ENCODE results near the gene RSAD2.
"Not testable (repeated sequence)": the region's sequence is repeated elsewhere in the genome, so short reads cannot be mapped to it uniquely, and the experiment has no call there.

RSAD2 gene

GRCh38 chr2:6845903-6846302 is 31.7 kb upstream of the RSAD2 start:
- no peaks in the 10 kb centered on the region for H3K4me1 ChIP-seq (ENCODE audit: control insufficient read depth, insufficient read depth, low read length, poor library complexity, severe bottlenecking)
- no peak overlapping the region for H3K4me3 ChIP-seq (ENCODE audit: extremely low read depth, insufficient read depth, low read length, poor library complexity, severe bottlenecking)
- no peak overlapping the region for H3K27ac ChIP-seq (ENCODE audit: low read depth, low read length, severe bottlenecking)
- H3K9me3 ChIP-seq (ENCODE audit: control insufficient read depth, low read length), result peaks cover 49% of the 10 kb centered on the region
- WGBS, 2 experiments (ENCODE audit: insufficient coverage in 2 of 2), result 86 to 100% methylated on average over 1 of the region's 2 CpGs
- no peaks in the 10 kb centered on the region for H3K36me3 ChIP-seq (ENCODE audit: control insufficient read depth, insufficient read depth, low read length)

- no CpG with 5 or more reads among the region's 1 CpG for WGBS, 2 experiments (ENCODE audit: insufficient coverage in 2 of 2)
- H3K4me3 ChIP-seq (ENCODE audit: extremely low read depth, insufficient read depth, low read length, poor library complexity, severe bottlenecking), result no peak overlapping the region
- no peaks in the 10 kb centered on the region for H3K36me3 ChIP-seq (ENCODE audit: control insufficient read depth, insufficient read depth, low read length)
- H3K9me3 ChIP-seq (ENCODE audit: control insufficient read depth, low read length), result peaks cover 49% of the 10 kb centered on the region
- no peak overlapping the region for H3K27ac ChIP-seq (ENCODE audit: low read depth, low read length, severe bottlenecking)
- no peaks in the 10 kb centered on the region for H3K4me1 ChIP-seq (ENCODE audit: control insufficient read depth, insufficient read depth, low read length, poor library complexity, severe bottlenecking)
These were observed 31.0 kb upstream of the RSAD2 start for GRCh38 chr2:6846540-6846939.

- WGBS, 2 experiments (ENCODE audit: insufficient coverage in 2 of 2), result 89 to 98% methylated on average over 4 of the region's 6 CpGs
- Histone ChIP-seq H3K36me3 (ENCODE audit: control insufficient read depth, insufficient read depth, low read length) (no peaks in the 10 kb centered on the region), H3K9me3 (ENCODE audit: control insufficient read depth, low read length) (peaks cover 49% of the 10 kb centered on the region), H3K27ac (ENCODE audit: low read depth, low read length, severe bottlenecking) (no peak overlapping the region), H3K4me3 (ENCODE audit: extremely low read depth, insufficient read depth, low read length, poor library complexity, severe bottlenecking) (no peak overlapping the region), H3K4me1 (ENCODE audit: control insufficient read depth, insufficient read depth, low read length, poor library complexity, severe bottlenecking) (no peaks in the 10 kb centered on the region)
These were observed 30.5 kb upstream of the RSAD2 start for GRCh38 chr2:6846967-6847681.

- Histone ChIP-seq H3K4me1 (ENCODE audit: control insufficient read depth, insufficient read depth, low read length, poor library complexity, severe bottlenecking) (no peaks in the 10 kb centered on the region), H3K27ac (ENCODE audit: low read depth, low read length, severe bottlenecking) (no peak overlapping the region), H3K36me3 (ENCODE audit: control insufficient read depth, insufficient read depth, low read length) (no peaks in the 10 kb centered on the region), H3K4me3 (ENCODE audit: extremely low read depth, insufficient read depth, low read length, poor library complexity, severe bottlenecking) (no peak overlapping the region), H3K9me3 (ENCODE audit: control insufficient read depth, low read length) (peaks cover 7% of the 10 kb centered on the region)
- WGBS, 2 experiments (ENCODE audit: insufficient coverage in 2 of 2), result no CpG with 5 or more reads among the region's 2 CpGs
These were observed 25.4 kb upstream of the RSAD2 start for GRCh38 chr2:6852195-6852594.

GRCh38 chr2:6854416-6854815 is 23.2 kb upstream of the RSAD2 start:
- Histone ChIP-seq H3K9me3 (ENCODE audit: control insufficient read depth, low read length) (peaks cover 11% of the 10 kb centered on the region), H3K4me1 (ENCODE audit: control insufficient read depth, insufficient read depth, low read length, poor library complexity, severe bottlenecking) (no peaks in the 10 kb centered on the region), H3K27ac (ENCODE audit: low read depth, low read length, severe bottlenecking) (no peak overlapping the region), H3K36me3 (ENCODE audit: control insufficient read depth, insufficient read depth, low read length) (no peaks in the 10 kb centered on the region), H3K4me3 (ENCODE audit: extremely low read depth, insufficient read depth, low read length, poor library complexity, severe bottlenecking) (no peak overlapping the region)
- WGBS, 2 experiments (ENCODE audit: insufficient coverage in 2 of 2), result 65 to 100% methylated on average over 1 to 2 of the region's 2 CpGs

GRCh38 chr2:6855860-6856547 is 21.6 kb upstream of the RSAD2 start:
- peaks cover 12% of the 10 kb centered on the region for H3K9me3 ChIP-seq (ENCODE audit: control insufficient read depth, low read length)
- no peaks in the 10 kb centered on the region for H3K4me1 ChIP-seq (ENCODE audit: control insufficient read depth, insufficient read depth, low read length, poor library complexity, severe bottlenecking)
- H3K36me3 ChIP-seq (ENCODE audit: control insufficient read depth, insufficient read depth, low read length), result no peaks in the 10 kb centered on the region
- H3K4me3 ChIP-seq (ENCODE audit: extremely low read depth, insufficient read depth, low read length, poor library complexity, severe bottlenecking), result no peak overlapping the region
- no peak overlapping the region for H3K27ac ChIP-seq (ENCODE audit: low read depth, low read length, severe bottlenecking)

- Histone ChIP-seq H3K4me3 (ENCODE audit: extremely low read depth, insufficient read depth, low read length, poor library complexity, severe bottlenecking) (no peak overlapping the region), H3K9me3 (ENCODE audit: control insufficient read depth, low read length) (peaks cover 12% of the 10 kb centered on the region), H3K36me3 (ENCODE audit: control insufficient read depth, insufficient read depth, low read length) (no peaks in the 10 kb centered on the region), H3K27ac (ENCODE audit: low read depth, low read length, severe bottlenecking) (no peak overlapping the region), H3K4me1 (ENCODE audit: control insufficient read depth, insufficient read depth, low read length, poor library complexity, severe bottlenecking) (no peaks in the 10 kb centered on the region)
- no CpG with 5 or more reads among the region's 1 CpG for WGBS, 2 experiments (ENCODE audit: insufficient coverage in 2 of 2)
These were observed 21.0 kb upstream of the RSAD2 start for GRCh38 chr2:6856548-6856920.

GRCh38 chr2:6858466-6859027 is 19.0 kb upstream of the RSAD2 start:
- peaks cover 12% of the 10 kb centered on the region for H3K9me3 ChIP-seq (ENCODE audit: control insufficient read depth, low read length)
- H3K4me3 ChIP-seq (ENCODE audit: extremely low read depth, insufficient read depth, low read length, poor library complexity, severe bottlenecking); H3K27ac ChIP-seq (ENCODE audit: low read depth, low read length, severe bottlenecking); H3K36me3 ChIP-seq (ENCODE audit: control insufficient read depth, insufficient read depth, low read length); H3K4me1 ChIP-seq (ENCODE audit: control insufficient read depth, insufficient read depth, low read length, poor library complexity, severe bottlenecking): not testable (repeated sequence)
- WGBS, 2 experiments (ENCODE audit: insufficient coverage in 2 of 2), result 77 to 83% methylated on average over 4 of the region's 4 CpGs

- Histone ChIP-seq H3K36me3 (ENCODE audit: control insufficient read depth, insufficient read depth, low read length) (no peaks in the 10 kb centered on the region), H3K9me3 (ENCODE audit: control insufficient read depth, low read length) (peaks cover 12% of the 10 kb centered on the region), H3K4me1 (ENCODE audit: control insufficient read depth, insufficient read depth, low read length, poor library complexity, severe bottlenecking) (no peaks in the 10 kb centered on the region), H3K27ac (ENCODE audit: low read depth, low read length, severe bottlenecking) (no peak overlapping the region), H3K4me3 (ENCODE audit: extremely low read depth, insufficient read depth, low read length, poor library complexity, severe bottlenecking) (no peak overlapping the region)
- WGBS, 2 experiments (ENCODE audit: insufficient coverage in 2 of 2), result 90 to 93% methylated on average over 2 to 3 of the region's 3 CpGs
These were observed 17.3 kb upstream of the RSAD2 start for GRCh38 chr2:6860296-6860695.

- Histone ChIP-seq H3K9me3 (ENCODE audit: control insufficient read depth, low read length) (peaks cover 4% of the 10 kb centered on the region), H3K4me1 (ENCODE audit: control insufficient read depth, insufficient read depth, low read length, poor library complexity, severe bottlenecking) (no peaks in the 10 kb centered on the region), H3K4me3 (ENCODE audit: extremely low read depth, insufficient read depth, low read length, poor library complexity, severe bottlenecking) (no peak overlapping the region), H3K27ac (ENCODE audit: low read depth, low read length, severe bottlenecking) (no peak overlapping the region), H3K36me3 (ENCODE audit: control insufficient read depth, insufficient read depth, low read length) (no peaks in the 10 kb centered on the region)
- WGBS, 2 experiments (ENCODE audit: insufficient coverage in 2 of 2), result 94 to 97% methylated on average over 4 to 5 of the region's 6 CpGs
These were observed 13.8 kb upstream of the RSAD2 start for GRCh38 chr2:6863792-6864191.

- 78 to 80% methylated on average over 7 of the region's 8 CpGs for WGBS, 2 experiments (ENCODE audit: insufficient coverage in 2 of 2)
- H3K36me3 ChIP-seq (ENCODE audit: control insufficient read depth, insufficient read depth, low read length), result no peaks in the 10 kb centered on the region
These were observed 13.3 kb upstream of the RSAD2 start for GRCh38 chr2:6864231-6864754.

More at GRCh38 chr2:6864231-6864754, 13.3 kb upstream of the RSAD2 start:
- H3K4me3 ChIP-seq (ENCODE audit: extremely low read depth, insufficient read depth, low read length, poor library complexity, severe bottlenecking), result no peak overlapping the region
- H3K27ac ChIP-seq (ENCODE audit: low read depth, low read length, severe bottlenecking), result no peak overlapping the region
- H3K9me3 ChIP-seq (ENCODE audit: control insufficient read depth, low read length), result peaks cover 2% of the 10 kb centered on the region
- no peaks in the 10 kb centered on the region for H3K4me1 ChIP-seq (ENCODE audit: control insufficient read depth, insufficient read depth, low read length, poor library complexity, severe bottlenecking)
